HG02840 (cell line): Measurements from ENCODE around the gene PSMA1.
"Not testable (repeated sequence)": the region's sequence is repeated elsewhere in the genome, so short reads cannot be mapped to it uniquely, and the experiment has no call there.

Experiments used
- ATAC-seq: cut with Tn5 transposase; IDR thresholded peaks from one replicate; pipeline ENCODE4 v1.9.1; 2021; ENCODE audit warnings: mild to moderate bottlenecking, moderate library complexity, moderate number of reproducible peaks; ENCODE audit not compliant: unreplicated experiment, low FRiP score

Gene PSMA1

DNA sequence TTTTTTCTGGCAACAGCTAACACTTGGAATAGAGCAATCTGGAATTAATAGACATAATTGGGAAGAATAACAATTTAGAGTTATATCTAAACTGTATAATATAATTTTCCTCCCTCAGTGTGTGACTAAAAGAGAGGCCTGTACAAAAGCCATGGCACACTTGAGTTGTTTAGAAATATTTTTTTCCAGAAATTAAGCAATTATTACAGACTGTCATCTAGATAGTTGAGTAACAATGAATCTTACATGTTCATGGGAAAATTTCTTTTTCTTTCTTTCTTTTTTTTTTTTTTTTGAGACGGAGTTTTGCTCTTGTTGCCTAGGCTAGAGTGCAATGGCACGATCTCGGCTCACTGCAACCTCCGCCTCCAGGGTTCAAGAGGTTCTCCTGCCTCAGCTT is 15.0 kb upstream of the PSMA1 start:
- ATAC-seq = not testable (repeated sequence)

- ATAC-seq = no peak
These were observed 9.8 kb upstream of the PSMA1 start for GRCh38 chr11:14529951-14530350.

GRCh38 chr11:14529321-14529720 is 9.1 kb upstream of the PSMA1 start:
- ATAC-seq = no peak

DNA sequence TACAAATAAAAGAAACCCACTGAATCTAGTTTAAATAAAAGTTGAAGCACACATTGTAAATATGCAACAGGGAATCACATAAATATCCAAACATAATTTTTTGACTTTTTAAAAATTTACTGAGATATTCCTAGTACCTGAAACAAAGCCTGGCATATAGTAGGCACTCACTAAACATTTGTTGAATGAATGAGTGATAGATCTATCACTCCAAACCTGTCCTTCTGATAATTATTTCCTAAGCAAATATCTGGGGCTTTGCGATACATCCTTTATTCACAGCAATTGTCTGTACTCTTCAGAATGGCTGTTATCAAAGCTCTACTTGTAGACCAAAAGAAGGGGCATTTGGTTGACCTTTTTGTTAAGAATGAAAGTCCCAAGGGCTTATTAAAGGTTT is 2.6 kb upstream of the PSMA1 start:
- no peak for ATAC-seq

DNA sequence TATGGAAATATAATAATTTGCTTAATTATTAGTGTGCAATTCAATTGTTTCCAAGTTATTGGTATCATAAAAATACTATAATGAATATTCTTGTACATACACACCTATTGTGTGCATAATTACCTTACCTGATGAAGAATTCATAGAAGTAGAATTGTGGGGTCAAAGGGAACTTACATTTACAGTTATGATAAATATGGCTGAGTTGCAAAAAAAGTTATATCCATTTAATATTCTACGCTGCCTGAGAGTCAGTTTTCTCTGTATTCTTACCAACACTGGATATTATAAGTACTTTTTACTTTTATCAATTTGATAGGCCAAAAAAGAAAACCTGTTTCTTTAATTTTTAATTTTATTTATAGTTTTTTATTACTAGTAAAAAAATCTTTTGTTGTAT is 2.1 kb upstream of the PSMA1 start:
- no peak for ATAC-seq

GRCh38 chr11:14520747-14521151 is 563 bp upstream of the PSMA1 start:
- ATAC-seq = no peak

GRCh38 chr11:14519597-14519916 is 629 bp downstream of the PSMA1 start:
- no peak for ATAC-seq

GRCh38 chr11:14518820-14519219 is 1.4 kb downstream of the PSMA1 start:
- no peak for ATAC-seq

DNA sequence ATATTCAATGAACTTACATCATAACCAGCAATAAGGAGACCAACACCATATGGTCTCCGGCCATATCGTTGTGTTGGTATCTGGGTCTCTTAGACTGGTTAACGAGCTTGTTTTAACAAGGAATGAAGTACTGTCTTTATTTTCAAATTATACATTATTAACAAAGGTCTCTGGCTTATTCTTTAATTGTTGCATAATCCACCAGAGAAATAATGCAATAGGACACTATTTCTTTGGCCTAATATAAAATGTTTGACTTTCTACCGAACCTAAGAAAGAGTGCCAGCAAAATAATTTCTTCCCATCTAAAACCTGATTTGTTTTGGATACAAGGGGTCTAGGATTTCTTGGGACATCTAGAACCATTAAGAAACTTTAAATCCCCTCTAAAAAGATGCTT is 6.4 kb downstream of the PSMA1 start:
- no peak for ATAC-seq

DNA sequence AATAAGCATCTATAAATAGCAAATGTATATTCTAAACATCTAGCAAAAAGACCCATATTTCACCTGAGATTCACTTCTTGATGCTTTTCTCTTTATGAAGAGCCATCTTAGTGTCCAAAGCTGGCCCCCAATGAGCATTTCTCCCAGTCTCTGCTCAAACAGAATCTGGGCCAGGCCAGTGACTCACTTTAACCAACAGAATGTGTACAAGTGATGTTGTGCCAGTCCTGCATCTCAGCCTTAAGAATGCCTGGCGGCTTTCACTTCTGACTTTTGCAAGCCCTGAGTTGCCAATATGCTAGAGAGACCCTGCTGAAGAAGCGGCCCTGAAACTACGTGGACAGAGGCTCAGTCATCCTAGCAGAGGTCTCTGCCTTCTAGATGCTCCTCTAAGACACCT is 13.7 kb downstream of the PSMA1 start:
- ATAC-seq = no peak

GRCh38 chr11:14503023-14503422 is 17.2 kb downstream of the PSMA1 start:
- no peak for ATAC-seq

GRCh38 chr11:14502039-14502438 is 18.1 kb downstream of the PSMA1 start:
- no peak for ATAC-seq

DNA sequence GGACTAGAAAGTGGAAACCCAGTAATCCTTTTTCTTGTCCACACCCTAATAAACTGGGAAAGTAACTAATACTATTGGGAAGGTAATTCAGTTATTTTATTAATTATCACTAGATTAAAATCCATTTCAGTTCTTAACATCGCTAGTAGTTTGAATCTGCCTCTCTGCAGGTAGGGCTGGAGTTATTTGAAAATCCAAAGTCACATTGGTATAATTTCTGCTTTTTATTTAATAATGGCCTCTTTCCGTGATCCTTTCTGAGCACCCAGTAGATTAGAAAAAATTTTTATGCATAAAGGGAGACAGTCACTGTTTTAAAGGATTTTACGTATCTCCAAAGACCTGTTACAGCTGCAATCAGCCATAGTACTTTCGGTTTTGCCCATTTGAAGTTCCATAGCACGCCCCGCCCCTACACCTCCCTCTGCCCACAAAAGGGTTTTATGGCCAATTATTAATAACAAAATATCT is 20.0 kb downstream of the PSMA1 start:
- ATAC-seq = peak; percentile 49

- peak; percentile 88 for ATAC-seq
These were observed 20.5 kb downstream of the PSMA1 start, which contains the start of gene COPB1 for GRCh38 chr11:14499560-14500180. Gene COPB1 (minus strand): TSS chr11:14499811. CDS start chr11:14498928, 883 bp downstream.

DNA sequence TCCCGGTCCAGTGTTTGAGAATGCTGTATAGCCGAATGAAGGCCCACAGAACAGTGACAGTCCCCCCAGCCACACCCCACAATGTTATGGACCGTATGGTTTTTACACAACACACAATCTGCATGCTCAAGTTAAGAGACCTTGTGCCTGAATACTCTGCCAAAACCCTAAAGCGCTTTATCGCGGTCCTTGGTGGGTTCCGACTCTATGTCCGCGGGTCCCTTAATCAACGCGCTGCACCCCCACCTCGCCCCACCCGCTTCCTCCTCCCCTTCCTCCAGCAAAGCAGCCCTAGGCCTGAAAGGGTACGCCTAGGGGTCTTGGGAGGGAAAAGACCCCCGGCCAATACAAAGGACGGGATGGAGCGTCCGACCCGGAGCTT is 21.0 kb downstream of the PSMA1 start:
- peak; percentile 8 for ATAC-seq

GRCh38 chr11:14480716-14481115 is 39.5 kb downstream of the PSMA1 start:
- ATAC-seq = no peak

- no peak for ATAC-seq
These were observed 49.1 kb downstream of the PSMA1 start for GRCh38 chr11:14471127-14471526.

DNA sequence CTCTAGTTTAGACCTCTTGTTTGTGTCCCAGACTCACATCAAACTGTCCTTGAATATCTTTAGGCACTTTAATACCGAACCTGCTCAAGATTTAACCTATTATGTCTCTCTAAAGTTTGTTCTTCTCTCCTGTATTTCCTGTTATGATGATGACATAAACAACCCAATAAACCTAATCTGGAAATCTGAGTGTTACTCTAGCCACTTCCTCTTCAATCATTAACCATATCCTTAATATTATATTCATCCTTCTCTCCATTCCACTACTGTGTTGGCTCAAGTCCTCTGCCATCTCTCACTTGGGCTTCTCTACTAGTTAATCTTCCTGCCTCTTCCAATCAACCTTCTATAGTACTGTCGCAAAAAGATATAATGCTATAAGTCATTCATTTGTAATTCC is 56.6 kb downstream of the PSMA1 start:
- ATAC-seq = no peak

DNA sequence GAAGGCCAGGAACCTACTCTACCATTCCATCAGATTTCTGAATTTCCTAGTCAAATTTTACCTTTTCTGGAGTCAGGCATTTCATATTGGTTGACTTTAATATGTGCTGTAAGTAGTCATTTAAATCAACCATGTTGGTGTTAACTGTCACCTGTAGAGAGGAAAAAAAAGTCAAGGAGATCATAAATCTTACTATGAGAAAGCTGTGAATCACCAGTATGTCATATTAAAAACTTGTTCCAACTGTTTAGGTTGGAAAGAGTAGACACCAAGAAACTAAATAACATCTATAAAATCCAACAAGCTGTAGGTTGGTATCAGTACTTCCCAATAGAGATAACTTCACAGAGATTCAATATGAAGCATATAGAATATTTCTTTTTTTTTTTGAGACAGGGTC is 60.0 kb downstream of the PSMA1 start:
- no peak for ATAC-seq

DNA sequence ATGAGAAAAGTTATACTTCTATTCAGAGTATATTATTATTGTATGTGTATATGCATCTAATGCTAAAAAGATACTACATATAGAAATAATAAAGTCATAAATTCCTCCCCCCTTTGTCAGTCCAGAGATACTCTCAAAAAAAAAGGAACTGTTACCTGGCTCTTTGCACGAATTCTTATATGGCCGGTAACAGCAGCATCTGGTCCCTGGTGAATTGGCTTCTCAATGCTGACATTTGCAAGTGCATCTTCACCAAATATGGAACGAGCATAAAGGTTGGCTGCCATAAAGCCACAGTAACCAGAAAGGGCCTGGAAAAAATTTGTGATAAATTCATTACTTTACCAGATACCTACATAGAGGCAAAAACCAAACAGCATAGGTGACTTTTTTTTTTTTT is 61.8 kb downstream of the PSMA1 start:
- no peak for ATAC-seq

DNA sequence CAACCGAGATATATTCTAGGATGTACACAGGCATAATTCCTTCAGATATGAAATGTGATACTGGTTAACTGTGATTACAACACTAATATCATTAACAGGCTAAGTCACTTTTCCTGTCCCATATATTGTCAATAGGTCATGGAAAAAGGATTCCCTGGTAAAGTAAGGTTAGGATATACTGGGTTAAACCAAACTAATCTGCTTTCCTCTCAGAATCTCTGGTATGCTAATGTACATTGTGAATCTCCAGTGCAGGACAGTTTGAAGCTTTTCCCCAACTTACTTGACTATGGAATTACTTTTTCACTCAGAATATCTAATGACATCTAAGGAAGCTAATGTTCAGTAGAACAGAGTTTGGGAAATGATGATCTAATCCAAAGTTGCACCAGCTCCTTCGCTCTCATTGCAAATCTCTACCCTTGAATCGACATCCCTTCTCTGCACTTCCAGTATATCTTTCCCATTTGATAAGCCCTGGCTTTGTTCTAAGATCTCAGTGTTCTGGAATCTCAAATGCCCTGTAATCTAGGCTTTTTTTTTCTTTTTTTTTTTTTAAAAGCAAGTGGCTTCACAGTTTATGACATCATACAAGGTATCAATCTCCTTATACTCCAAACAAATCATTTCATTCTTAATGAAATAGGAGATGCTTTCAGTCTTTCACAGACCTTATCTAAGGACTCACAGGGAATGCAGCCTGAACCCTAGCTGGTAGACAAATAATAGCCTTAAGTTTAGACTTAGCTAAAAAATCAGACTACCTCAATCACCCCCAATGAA is 64.3 kb downstream of the PSMA1 start:
- ATAC-seq = no peak
